ENCODE results near the gene ERN1.

DNA sequence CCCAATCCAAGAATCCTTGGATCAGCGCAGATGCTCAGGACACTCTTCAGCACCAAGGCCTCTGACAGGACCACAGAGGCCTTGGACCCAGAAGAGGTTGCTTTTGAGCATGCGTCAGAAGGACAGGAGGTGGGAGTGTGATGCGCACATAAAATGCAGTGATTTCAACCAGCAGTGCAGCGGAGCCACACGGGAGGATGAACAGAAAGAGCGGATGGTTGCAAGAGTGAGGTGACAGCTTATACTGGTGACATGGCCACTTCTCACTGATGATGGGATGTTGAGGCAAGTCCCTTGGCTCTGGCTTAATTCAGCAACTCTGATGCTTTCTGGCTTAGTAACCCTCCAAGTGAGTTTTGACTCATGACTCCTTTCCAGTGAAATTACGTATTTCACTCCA is 25.2 kb upstream of the ERN1 start:
- TF ChIP-seq, protein P1, sequence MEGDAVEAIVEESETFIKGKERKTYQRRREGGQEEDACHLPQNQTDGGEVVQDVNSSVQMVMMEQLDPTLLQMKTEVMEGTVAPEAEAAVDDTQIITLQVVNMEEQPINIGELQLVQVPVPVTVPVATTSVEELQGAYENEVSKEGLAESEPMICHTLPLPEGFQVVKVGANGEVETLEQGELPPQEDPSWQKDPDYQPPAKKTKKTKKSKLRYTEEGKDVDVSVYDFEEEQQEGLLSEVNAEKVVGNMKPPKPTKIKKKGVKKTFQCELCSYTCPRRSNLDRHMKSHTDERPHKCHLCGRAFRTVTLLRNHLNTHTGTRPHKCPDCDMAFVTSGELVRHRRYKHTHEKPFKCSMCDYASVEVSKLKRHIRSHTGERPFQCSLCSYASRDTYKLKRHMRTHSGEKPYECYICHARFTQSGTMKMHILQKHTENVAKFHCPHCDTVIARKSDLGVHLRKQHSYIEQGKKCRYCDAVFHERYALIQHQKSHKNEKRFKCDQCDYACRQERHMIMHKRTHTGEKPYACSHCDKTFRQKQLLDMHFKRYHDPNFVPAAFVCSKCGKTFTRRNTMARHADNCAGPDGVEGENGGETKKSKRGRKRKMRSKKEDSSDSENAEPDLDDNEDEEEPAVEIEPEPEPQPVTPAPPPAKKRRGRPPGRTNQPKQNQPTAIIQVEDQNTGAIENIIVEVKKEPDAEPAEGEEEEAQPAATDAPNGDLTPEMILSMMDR (IDR thresholded peaks at IDR 0.05): no peak
- TF ChIP-seq POLR2A (IDR thresholded peaks at IDR 0.05): no peak

All from body of pancreas (tissue), 4 donors.